H9 (cell line): ENCODE results near the gene APBB3. TPM values are rescaled to one million over a fixed set of nuclear protein-coding genes. Genes with fewer than 3 reads are reported as not detected.

Experiments used
- DNase-seq: peaks from one replicate; pipeline ENCODE4 v3.0.0-alpha.2; 2017
- H2AFZ ChIP-seq: one replicate; pipeline ENCODE4 v1.6.1; 2013; ENCODE audit warnings: mild to moderate bottlenecking, low read length, control low read depth, moderate library complexity
- H2AK5ac ChIP-seq: 2 replicates; pipeline ENCODE4 v1.6.1; 2013; ENCODE audit warnings: low read length, control low read depth, mixed read lengths; ENCODE audit not compliant: insufficient read length
- H2BK120ac ChIP-seq: one replicate; pipeline ENCODE4 v1.6.1; 2013; ENCODE audit warnings: low read depth, mild to moderate bottlenecking, low read length, control low read depth, inconsistent platforms; ENCODE audit not compliant: poor library complexity, severe bottlenecking
- H2BK12ac ChIP-seq: 2 replicates; pipeline ENCODE4 v1.6.1; 2013; ENCODE audit warnings: low read length, control low read depth, mixed read lengths, low read depth; ENCODE audit not compliant: insufficient read length
- H2BK15ac ChIP-seq: 2 replicates; pipeline ENCODE4 v1.6.1; 2013; ENCODE audit warnings: low read depth, low read length, control low read depth
- H2BK20ac ChIP-seq: one replicate; pipeline ENCODE4 v1.6.1; 2013; ENCODE audit warnings: low read depth, mild to moderate bottlenecking, low read length, control low read depth, inconsistent platforms; ENCODE audit not compliant: poor library complexity, severe bottlenecking
- H2BK5ac ChIP-seq: 2 replicates; pipeline ENCODE4 v1.6.1; 2013; ENCODE audit warnings: low read length, control low read depth, mixed read lengths; ENCODE audit not compliant: insufficient read length
- H3K14ac ChIP-seq: 2 replicates; pipeline ENCODE4 v1.6.1; 2013; ENCODE audit warnings: low read length, control low read depth; ENCODE audit not compliant: insufficient read depth
- H3K18ac ChIP-seq: 2 replicates; pipeline ENCODE4 v1.6.1; 2013; ENCODE audit warnings: low read depth, mild to moderate bottlenecking, mixed read lengths, low read length, control low read depth; ENCODE audit not compliant: insufficient read length
- H3K23ac ChIP-seq: 2 replicates; pipeline ENCODE4 v1.6.1; 2013; ENCODE audit warnings: low read length, control low read depth, mixed read lengths, low read depth; ENCODE audit not compliant: insufficient read length
- H3K23me2 ChIP-seq: 2 replicates; pipeline ENCODE4 v1.6.1; 2013; ENCODE audit warnings: low read depth, mild to moderate bottlenecking, mixed read lengths, low read length, control low read depth; ENCODE audit not compliant: insufficient read length, poor library complexity, severe bottlenecking
- H3K27ac ChIP-seq: 2 replicates; pipeline ENCODE4 v1.5.1; 2013; ENCODE audit warnings: low read length, control low read depth, mixed read lengths, low read depth; ENCODE audit not compliant: insufficient read length
- H3K27me3 ChIP-seq: 2 replicates; pipeline ENCODE4 v1.6.1; 2013; ENCODE audit warnings: low read length, control low read depth, inconsistent platforms; ENCODE audit not compliant: insufficient read depth
- H3K4ac ChIP-seq: 2 replicates; pipeline ENCODE4 v1.6.1; 2013; ENCODE audit warnings: low read depth, mild to moderate bottlenecking, control low read depth, inconsistent platforms, low read length, moderate library complexity
- H3K4me1 ChIP-seq: 2 replicates; pipeline ENCODE4 v1.6.1; 2013; ENCODE audit warnings: low read length, control low read depth, inconsistent platforms; ENCODE audit not compliant: insufficient read depth
- H3K4me2 ChIP-seq: 2 replicates; pipeline ENCODE4 v1.6.1; 2013; ENCODE audit warnings: low read length, control low read depth, mixed read lengths; ENCODE audit not compliant: insufficient read length, insufficient read depth
- H3K56ac ChIP-seq: 2 replicates; pipeline ENCODE4 v1.6.1; 2013; ENCODE audit warnings: low read depth, mild to moderate bottlenecking, mixed read lengths, low read length, control low read depth; ENCODE audit not compliant: insufficient read length
- H3K79me1 ChIP-seq: 2 replicates; pipeline ENCODE4 v1.6.1; 2013; ENCODE audit warnings: low read depth, mild to moderate bottlenecking, moderate library complexity, low read length, control low read depth, inconsistent platforms; ENCODE audit not compliant: insufficient read depth, poor library complexity, severe bottlenecking
- H3K79me2 ChIP-seq: 2 replicates; pipeline ENCODE4 v1.6.1; 2013; ENCODE audit warnings: low read length, control low read depth, inconsistent platforms; ENCODE audit not compliant: insufficient read depth
- H3K9ac ChIP-seq: 2 replicates; pipeline ENCODE4 v1.6.1; 2013; ENCODE audit warnings: low read length, control low read depth, mixed read lengths; ENCODE audit not compliant: insufficient read length; ENCODE audit errors: extremely low read depth
- H3K9me3 ChIP-seq: one replicate; pipeline ENCODE4 v1.6.1; 2013; ENCODE audit warnings: low read depth, low read length, inconsistent platforms; ENCODE audit not compliant: control insufficient read depth
- H3T11ph ChIP-seq: one replicate; pipeline ENCODE4 v1.6.1; 2013; ENCODE audit warnings: mild to moderate bottlenecking, low read length, control low read depth, inconsistent platforms
- H4K20me1 ChIP-seq: one replicate; pipeline ENCODE4 v1.6.1; 2013; ENCODE audit not compliant: control insufficient read depth, insufficient read length, insufficient read depth
- H4K5ac ChIP-seq: 2 replicates; pipeline ENCODE4 v1.6.1; 2013; ENCODE audit warnings: low read depth, mild to moderate bottlenecking, mixed read lengths, low read length, control low read depth; ENCODE audit not compliant: insufficient read length
- H4K8ac ChIP-seq: replicated peaks from 2 replicates; pipeline ENCODE4 v1.6.1; 2013; ENCODE audit warnings: low read length, control low read depth, mixed read lengths, low read depth; ENCODE audit not compliant: insufficient read length
- H4K91ac ChIP-seq: 2 replicates; pipeline ENCODE4 v1.6.1; 2013; ENCODE audit warnings: low read depth, mild to moderate bottlenecking, moderate library complexity, mixed read lengths, low read length, control low read depth; ENCODE audit not compliant: insufficient read length
- H3K27ac Mint-ChIP-seq, 3 experiments: 2 replicates in 2 of 3; 3 replicates in 1 of 3; pipeline ENCODE4 v1.8.0; 2020 to 2021; ENCODE audit warnings: mixed read lengths in 3 of 3, mild to moderate bottlenecking in 1 of 3, moderate library complexity in 1 of 3
- H3K27me3 Mint-ChIP-seq: 2 replicates; pipeline ENCODE4 v1.8.0; 2021; ENCODE audit warnings: low read depth, mild to moderate bottlenecking, moderate library complexity, mixed read lengths
- H3K36me3 Mint-ChIP-seq, 3 experiments: 2 replicates in 2 of 3; 3 replicates in 1 of 3; pipeline ENCODE4 v1.8.0; 2020 to 2021; ENCODE audit warnings: low read depth in 3 of 3, mixed read lengths in 3 of 3; ENCODE audit not compliant: insufficient read depth in 1 of 3
- H3K4me1 Mint-ChIP-seq, 2 experiments: 2 replicates each; pipeline ENCODE4 v1.8.0; 2020; ENCODE audit warnings: mixed read lengths in 2 of 2
- H3K4me3 Mint-ChIP-seq, 2 experiments: 2 replicates in 1 of 2; 3 replicates in 1 of 2; pipeline ENCODE4 v1.8.0; 2020 to 2021; ENCODE audit warnings: mild to moderate bottlenecking in 2 of 2, mixed read lengths in 2 of 2, moderate library complexity in 1 of 2
- H3K9me3 Mint-ChIP-seq, 2 experiments: 2 replicates in 1 of 2; 3 replicates in 1 of 2; pipeline ENCODE4 v1.8.0; 2020; ENCODE audit warnings: mild to moderate bottlenecking in 2 of 2, mixed read lengths in 2 of 2, moderate library complexity in 1 of 2
- WGBS: extraction: QIAGEN DNeasy Blood & Tissue Kit; methylation state at CpG from one replicate; pipeline ENCODE4 v1.1.7; 2013; ENCODE audit warnings: missing lambda C conversion rate, low lambda C conversion rate, mixed read lengths; ENCODE audit not compliant: insufficient read length; ENCODE audit errors: extremely low coverage; 5-methylcytosine and 5-hydroxymethylcytosine counted together
- total RNA-seq: library from RNA; stranded (reverse); gene quantifications from 2 replicates; pipeline ENCODE4 v1.2.1, GENCODE V29; 2021
- TF ChIP-seq, protein P1 (sequence below): fragments of 200-600 bp; sonication (generic); conservative IDR thresholded peaks from 3 replicates; pipeline ENCODE4 v1.8.0; 2021; ENCODE audit warnings: antibody characterized with exemption, mild to moderate bottlenecking

Gene APBB3
- total RNA-seq, 1 experiment from 2014 or later, result 23.8 TPM

DNA sequence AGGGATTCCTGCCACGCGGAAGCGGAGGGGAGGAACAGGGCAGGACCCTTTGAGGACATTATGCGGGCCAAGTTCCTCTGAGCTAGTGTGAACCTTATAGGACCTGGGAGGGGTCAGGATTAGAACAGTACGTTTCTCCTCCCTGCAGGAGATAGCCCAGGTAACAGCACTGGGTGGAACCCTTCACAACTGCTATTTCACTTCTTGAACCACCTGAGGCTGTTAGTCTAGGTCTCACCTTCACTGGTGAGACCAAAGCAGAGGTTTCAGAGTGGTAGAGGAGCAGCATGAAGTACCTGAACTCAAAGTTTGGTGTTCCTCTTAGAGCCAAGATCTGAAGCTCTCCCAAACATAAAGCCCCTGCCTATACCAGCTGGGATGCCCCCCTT is 16.1 kb downstream of the APBB3 start:
- peak overlapping the region; percentile 17 for H3K9ac ChIP-seq
- H3K27ac Mint-ChIP-seq, result peak overlapping the region; percentile 95 to 99 (median 99); a peak in 6 of 7 replicates
- no peaks in the 10 kb centered on the region for H4K20me1 ChIP-seq

More for the DNA sequence above, 16.1 kb downstream of the APBB3 start:
- no peak overlapping the region for H2AK5ac ChIP-seq
- no peak overlapping the region for H2BK5ac ChIP-seq
- no CpG with 5 or more reads among the region's 5 CpGs for WGBS
- H3K27ac ChIP-seq, result peak overlapping the region; percentile 10
- Mint-ChIP-seq H3K9me3 (no peaks in the 10 kb centered on the region), H3K4me1 (peaks cover 23 to 26% of the 10 kb centered on the region in 2 experiments), H3K27me3 (no peaks in the 10 kb centered on the region), H3K36me3 (peaks cover 18 to 67% (median 43%) of the 10 kb centered on the region in 3 experiments; a peak in 6 of 7 replicates), H3K4me3 (peak overlapping the region; percentile 73 to 79)
- H2BK15ac ChIP-seq, result no peak overlapping the region
- 0 out of 2 replicates have a peak, but pooled peaks cover 7% of the 10 kb centered on the region for H3K4me1 ChIP-seq
- H4K5ac ChIP-seq, result no peak overlapping the region
- no peaks in the 10 kb centered on the region for H3K79me2 ChIP-seq
- no peak overlapping the region for H4K8ac ChIP-seq
- H4K91ac ChIP-seq, result no peak overlapping the region
- H3K14ac ChIP-seq, result peak overlapping the region; percentile 51
- no peak overlapping the region for H3K56ac ChIP-seq
- H3K27me3 ChIP-seq, result no peaks in the 10 kb centered on the region
- no peak overlapping the region for H2BK12ac ChIP-seq
- no peaks in the 10 kb centered on the region for H3K9me3 ChIP-seq
- no peak overlapping the region for H2BK120ac ChIP-seq
- no peak for DNase-seq
- H3T11ph ChIP-seq, result no peak overlapping the region
- no peak overlapping the region for H3K23ac ChIP-seq
- H2BK20ac ChIP-seq, result no peak overlapping the region
- peaks cover 7% of the 10 kb centered on the region for H3K23me2 ChIP-seq
- peak overlapping the region; percentile 65 for H3K18ac ChIP-seq
- peak overlapping the region; percentile 81 for H3K4me2 ChIP-seq
- H3K4ac ChIP-seq, result no peak overlapping the region
- TF ChIP-seq, protein P1, sequence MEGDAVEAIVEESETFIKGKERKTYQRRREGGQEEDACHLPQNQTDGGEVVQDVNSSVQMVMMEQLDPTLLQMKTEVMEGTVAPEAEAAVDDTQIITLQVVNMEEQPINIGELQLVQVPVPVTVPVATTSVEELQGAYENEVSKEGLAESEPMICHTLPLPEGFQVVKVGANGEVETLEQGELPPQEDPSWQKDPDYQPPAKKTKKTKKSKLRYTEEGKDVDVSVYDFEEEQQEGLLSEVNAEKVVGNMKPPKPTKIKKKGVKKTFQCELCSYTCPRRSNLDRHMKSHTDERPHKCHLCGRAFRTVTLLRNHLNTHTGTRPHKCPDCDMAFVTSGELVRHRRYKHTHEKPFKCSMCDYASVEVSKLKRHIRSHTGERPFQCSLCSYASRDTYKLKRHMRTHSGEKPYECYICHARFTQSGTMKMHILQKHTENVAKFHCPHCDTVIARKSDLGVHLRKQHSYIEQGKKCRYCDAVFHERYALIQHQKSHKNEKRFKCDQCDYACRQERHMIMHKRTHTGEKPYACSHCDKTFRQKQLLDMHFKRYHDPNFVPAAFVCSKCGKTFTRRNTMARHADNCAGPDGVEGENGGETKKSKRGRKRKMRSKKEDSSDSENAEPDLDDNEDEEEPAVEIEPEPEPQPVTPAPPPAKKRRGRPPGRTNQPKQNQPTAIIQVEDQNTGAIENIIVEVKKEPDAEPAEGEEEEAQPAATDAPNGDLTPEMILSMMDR, result no peak
- H2AFZ ChIP-seq, result no peak overlapping the region
- H3K79me1 ChIP-seq, result no peaks in the 10 kb centered on the region
